Posterior cingulate gyrus (tissue), 11 donors: ENCODE measurements around the gene CCDC124.

Experiments used
- DNase-seq, 10 donors: peaks; one replicate each; pipeline versions ENCODE4 v3.0.0 to v3.0.0-alpha.2; 2020 to 2021; ENCODE audit warnings: mixed read lengths in 3 of 10
- intact Hi-C: fragments of 100-400 bp; cut with DNase I; formaldehyde crosslinking; loops from one replicate; pipeline ENCODE4 v1.15.1; 2023

CCDC124 gene

DNA sequence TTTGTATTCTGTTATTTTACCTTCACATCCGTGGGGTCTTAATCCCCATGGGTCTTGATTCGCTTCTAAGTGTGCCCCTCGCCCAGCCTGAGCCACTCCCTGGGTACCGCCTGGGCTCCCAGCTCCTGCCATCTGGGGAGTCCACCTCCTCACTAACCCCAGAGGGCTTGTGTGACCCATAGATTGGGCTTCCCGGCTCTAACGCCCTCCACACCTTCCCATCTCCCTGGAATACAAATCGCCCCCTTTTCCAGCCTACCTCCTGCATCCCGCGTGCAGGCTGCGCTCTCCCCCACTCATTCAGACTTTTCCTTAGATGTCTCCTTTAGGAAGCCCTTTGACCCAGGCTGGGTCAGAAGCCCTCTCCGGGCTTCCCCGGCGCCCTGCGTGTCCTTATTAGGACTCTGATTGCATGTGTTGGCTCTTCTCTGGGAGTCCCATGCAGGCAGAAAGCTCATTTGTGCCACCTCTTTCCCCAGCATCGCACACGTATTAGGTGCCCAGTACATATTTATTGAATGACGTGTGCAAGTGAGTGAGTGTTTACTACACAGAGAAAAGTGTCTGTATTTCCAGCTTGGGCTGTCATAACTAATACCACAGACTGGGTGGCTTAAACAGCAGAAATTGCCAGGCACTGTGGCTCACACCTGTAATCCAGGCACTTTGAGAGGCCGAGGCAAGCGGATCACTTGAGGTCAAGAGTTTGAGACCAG is 757 bp downstream of the CCDC124 start:
- DNase-seq, result no peak
- intact Hi-C loops, result loop anchor here (5.0 kb wide), 1 partner anchor 421 kb away; the partner anchor contains the start of gene PGLS

DNA sequence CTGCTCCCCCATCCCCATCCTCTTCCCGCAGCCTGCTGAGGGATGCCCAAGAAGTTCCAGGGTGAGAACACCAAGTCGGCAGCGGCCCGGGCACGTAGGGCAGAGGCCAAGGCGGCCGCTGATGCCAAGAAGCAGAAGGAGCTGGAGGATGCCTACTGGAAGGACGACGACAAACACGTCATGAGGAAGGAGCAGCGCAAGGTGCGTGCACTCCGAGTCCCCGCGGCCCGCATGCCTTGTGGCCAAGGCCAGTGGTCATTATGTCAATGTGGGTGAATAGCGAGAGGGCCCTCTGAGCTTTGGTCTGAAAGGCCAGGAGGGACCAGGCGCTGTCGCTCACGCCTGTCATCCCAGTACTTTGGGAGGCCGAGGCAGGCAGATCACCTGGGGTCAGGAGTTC is 3.6 kb downstream of the CCDC124 start:
- intact Hi-C loops, result loop anchor here (5.0 kb wide), 1 partner anchor 121 kb away; no protein-coding TSS in a partner anchor
- DNase-seq, result peak in 2 of 10 donors; percentile 59 to 84

DNA sequence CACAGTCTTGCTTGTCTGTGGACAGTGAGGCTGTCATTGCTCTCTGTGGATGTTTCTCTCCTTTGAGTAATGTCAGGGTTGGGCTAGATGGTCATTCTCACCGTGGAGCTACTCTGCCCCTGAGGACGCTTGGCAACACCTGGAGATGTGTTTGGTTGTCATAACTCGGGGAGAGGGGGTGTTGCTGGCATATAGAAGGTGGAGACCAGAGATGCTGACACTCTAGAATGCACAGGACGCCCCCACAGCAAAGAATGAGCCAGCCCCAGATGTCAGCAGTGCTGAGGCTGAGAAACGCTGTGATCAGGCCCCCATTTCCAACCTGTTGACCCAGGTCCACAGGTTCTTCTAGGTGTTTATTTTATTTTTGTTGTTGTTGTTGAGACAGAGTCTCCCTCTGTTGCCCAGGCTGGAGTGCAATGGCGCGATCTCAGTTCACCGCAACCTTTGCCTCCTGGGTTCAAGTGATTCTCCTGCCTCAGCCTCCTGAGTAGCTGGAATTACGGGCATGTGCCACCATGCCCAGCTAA is 4.6 kb downstream of the CCDC124 start:
- DNase-seq, result peak in 2 of 10 donors; percentile 37 to 57
- intact Hi-C loops, result loop anchor here (5.0 kb wide), 1 partner anchor 120 kb away; no protein-coding TSS in a partner anchor

DNA sequence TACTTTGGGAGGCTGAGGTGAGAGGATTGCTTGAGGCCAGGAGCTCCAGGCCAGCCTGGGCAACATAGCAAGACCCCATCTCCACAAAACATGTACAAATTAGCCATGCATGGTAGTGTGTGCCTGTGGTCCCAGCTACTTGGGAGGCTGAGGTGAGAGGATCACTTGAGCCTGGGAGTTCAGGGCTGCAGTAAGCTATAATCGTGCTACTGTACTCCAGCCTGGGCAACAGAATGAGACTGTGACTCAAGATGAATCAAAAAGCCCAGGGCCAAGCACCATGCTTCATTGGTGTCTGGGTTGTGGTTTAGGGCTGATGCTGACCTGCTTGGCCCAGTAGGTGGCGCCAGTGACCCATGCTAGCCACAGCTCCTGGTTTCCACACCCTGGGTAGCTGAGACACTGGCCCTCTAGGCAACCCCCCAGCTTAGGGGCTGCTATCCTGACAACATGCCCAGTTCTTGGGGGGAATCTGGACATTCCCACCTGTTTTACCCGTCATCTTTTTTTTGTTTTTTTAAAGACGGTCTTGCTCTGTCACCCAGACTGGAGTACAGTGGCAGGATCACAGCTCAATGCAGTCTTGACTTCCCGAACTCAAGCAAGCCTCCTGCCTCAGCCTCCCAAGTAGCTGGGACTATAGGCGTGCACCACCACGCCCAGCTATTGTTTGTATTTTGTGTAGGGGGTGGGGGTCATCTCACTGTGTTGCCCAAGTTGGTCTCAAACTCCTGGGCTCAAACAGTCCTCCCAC is 5.5 kb downstream of the CCDC124 start:
- peak; percentile 65 to 96 (median 84) for DNase-seq
- intact Hi-C loops, result loop anchor here (1.0 to 5.0 kb wide), 2 partner anchors 58 to 119 kb away; no protein-coding TSS in a partner anchor

DNA sequence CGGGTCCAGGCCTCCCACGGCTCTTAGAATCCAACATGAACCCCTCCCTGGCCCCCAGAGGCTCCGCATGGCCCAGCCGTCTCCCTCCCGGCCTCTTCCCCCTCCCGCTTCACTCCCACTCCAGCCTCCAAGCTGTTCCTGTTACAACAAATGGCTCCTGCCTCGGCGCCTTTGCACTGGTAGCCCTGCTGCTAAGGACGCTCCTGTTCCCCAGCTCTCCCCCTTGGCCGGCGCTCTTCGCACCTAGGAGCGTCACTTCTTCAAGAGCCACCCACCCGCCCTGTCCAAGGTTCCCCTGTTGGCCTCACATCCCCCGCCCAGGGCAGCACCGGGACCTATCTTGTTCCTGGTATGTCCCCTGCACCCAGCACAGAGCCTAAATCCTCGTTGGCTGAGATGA is 9.4 kb downstream of the CCDC124 start:
- intact Hi-C loops, result no loop called here
- DNase-seq, result peak in 3 of 10 donors; percentile 38 to 80 (median 77)

DNA sequence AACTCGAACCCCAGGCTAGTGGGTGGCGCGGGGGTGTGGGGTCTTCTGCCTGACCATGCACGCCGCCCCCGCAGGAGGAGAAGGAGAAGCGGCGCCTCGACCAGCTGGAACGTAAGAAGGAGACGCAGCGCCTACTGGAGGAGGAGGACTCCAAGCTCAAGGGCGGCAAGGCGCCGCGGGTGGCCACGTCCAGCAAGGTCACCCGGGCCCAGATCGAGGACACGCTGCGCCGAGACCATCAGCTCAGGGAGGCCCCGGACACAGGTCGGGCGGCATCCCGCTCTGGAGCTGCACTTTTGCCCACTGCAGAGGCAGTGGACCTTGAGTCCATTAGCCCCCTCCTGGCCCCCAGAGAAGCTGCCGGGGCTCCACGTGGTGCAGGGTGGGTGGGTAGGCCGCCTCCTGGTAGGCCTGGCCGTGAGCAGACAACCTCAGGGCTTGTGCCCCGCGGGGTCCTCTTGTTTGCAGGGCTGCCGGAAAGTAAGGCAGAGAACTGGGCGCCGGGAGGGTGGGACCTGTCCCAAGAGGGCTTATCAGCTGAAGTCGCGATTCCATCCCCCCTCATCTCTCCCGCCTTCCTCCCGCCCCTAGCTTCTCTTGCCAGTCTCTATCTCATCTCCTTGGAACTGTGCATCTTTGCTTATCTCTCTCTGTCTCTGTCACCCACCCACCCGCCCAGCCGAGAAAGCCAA is 9.9 kb downstream of the CCDC124 start:
- peak in 4 of 10 donors; percentile 19 to 86 (median 58) for DNase-seq
- intact Hi-C loops, result no loop called here

DNA sequence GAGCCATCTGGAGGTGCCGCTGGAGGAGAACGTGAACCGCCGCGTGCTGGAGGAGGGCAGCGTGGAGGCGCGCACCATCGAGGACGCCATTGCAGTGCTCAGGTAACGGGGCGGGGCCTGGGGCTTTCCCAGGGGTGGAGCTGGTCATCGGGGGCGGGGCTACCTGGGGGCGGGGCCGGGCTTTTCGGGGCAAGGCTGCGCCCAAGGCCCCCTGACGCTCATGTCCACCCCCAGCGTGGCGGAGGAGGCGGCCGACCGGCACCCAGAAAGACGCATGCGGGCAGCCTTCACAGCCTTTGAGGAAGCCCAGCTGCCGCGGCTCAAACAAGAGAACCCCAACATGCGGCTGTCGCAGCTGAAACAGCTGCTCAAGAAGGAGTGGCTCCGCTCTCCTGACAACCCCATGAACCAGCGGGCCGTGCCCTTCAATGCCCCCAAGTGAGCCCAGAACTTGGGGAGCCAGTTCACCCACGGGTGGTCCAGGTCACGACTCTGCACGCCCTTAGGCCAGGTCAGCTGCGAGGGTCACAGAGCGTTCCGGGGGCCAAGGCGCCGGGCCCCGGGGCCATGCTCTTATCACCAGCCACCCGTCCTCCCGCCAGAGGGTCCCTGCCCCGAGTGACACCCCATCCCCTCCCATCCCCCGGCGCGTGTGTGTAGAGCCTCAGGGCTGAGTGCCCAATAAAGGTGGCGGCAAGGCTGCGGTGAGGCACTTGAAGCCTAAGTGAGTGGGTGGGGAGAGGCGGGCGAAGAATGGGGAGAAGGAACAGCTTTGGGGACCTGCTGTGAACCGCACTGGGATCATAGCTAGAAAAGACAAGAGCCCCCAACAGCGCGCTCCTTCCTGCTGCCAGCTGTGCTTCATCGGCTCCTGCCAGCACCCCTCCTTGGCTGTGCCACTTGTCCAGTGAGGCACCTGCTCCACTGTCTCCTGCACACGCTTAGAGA is 10.7 kb downstream of the CCDC124 start:
- intact Hi-C loops, result no loop called here
- peak in 6 of 10 donors; percentile 46 to 91 (median 58) for DNase-seq

DNA sequence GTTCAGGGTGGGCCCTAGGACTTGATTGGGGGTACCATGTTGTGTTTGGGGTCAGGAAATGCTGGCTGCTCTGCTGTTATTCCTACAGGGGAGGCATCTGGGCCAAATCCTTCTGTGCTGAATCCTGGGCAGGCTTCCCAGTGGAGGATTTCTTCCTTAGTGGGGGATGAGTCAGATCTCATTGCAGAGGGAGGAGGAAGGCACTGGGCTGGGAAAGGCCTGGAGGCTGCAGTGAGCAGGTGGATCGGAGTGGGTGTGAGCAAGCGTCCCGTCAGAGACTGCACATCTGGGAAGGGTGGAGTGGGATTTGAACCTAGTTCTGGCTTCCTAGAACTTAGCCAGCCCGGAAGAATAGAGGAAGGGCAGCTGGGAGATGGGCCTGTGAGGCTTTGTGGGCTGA is 11.5 kb downstream of the CCDC124 start:
- DNase-seq, result peak in 6 of 10 donors; percentile 40 to 92 (median 60)
- intact Hi-C loops, result no loop called here

DNA sequence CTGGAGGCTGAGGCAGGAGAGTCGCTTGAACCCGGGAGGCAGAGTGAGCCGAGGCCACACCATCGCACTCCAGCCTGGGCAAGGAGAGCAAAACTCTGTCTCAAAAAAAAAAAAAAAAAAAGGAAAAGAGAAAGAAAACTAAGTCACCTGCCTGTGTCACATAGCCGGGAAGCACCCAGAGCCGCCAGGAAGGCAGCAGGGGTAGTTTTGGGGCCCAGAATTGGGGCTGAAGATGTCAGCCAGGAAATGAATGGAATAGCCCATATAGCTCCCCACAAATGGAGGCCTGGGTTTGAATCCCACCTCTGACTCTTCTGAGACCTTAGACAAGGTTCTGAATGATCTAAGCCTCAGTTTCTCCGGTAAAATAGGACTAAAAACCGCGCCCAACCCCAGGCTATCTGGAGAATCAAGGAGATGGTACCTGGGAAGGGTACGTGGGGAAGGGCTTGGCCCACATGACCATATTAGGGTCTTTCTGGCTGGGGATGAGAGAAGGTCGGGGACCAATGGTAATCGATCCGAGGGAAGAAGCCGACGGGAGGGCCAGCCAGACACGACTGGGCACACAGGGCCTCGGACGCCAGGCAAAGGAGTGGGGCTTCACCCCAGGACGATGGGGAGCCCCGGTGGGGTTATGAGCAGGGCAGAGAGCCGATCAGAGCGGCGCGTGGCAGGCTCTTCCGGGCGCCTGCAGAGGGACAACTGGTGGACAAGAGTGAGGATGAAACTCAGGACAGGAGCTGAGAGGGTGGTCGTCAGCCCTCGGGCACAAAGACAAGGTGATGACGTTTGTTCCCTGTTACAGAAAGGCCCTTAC is 14.4 kb downstream of the CCDC124 start:
- intact Hi-C loops, result loop anchor here (2.0 kb wide), 1 partner anchor 50 kb away; no protein-coding TSS in a partner anchor
- DNase-seq, result no peak

DNA sequence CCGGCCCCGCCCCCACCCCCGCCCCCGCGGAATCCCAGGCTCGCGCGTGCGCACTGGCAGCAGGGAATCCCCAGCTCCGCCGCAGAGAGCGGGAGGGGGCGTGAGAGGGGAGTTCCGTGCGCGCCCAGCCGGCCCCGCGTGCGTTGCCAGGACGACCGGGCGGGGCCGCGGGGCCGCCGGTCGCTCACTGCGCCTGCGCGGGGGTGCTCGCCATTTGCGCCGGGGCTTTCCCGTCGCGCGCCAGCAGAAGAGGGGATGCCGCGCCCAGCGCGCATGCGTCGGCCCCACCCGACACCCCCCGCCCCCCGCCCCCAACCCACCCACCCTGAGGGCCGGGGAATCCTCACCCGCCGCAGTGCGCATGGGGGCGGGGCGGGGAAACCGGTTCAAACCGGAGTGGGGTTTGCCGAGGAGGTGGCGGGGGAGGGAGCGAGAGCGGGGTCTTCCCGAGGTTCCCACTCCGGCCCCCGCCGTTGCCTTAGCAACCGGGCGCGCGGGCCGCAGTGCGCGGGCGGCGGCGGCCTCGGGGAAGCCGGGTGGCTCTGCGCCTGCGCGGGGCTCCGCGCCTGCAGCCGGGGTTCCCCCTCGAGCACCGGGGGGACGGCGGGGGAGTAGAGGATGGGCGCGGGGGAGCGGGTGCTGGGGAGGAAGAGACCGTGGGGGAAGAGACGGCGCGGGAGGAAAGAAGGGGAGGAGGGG is 15.1 kb downstream of the CCDC124 start:
- intact Hi-C loops, result loop anchor here (2.0 kb wide), 1 partner anchor 49 kb away; no protein-coding TSS in a partner anchor
- peak; percentile 77 to 98 (median 86) for DNase-seq

DNA sequence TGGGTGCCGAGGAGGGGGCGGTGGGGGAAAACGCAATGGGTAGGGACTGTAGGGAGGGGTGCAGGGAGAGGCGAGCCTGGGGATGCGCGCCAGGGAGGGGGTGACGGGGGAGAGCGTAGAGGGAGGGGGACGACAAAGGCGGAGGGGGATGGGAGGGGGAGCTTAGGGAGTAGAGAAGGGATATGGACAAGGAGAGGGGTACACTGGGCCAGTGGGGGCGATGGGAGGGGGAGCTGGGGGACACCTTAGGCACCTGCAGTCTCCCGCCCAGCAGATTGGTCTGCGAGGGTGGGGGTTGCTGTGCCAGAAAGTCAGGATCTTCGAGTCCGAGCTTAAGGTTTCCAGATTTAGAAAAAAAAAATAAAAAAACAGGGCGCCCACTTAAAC is 15.7 kb downstream of the CCDC124 start:
- intact Hi-C loops, result no loop called here
- DNase-seq, result peak in 1 of 10 donors; percentile 76

DNA sequence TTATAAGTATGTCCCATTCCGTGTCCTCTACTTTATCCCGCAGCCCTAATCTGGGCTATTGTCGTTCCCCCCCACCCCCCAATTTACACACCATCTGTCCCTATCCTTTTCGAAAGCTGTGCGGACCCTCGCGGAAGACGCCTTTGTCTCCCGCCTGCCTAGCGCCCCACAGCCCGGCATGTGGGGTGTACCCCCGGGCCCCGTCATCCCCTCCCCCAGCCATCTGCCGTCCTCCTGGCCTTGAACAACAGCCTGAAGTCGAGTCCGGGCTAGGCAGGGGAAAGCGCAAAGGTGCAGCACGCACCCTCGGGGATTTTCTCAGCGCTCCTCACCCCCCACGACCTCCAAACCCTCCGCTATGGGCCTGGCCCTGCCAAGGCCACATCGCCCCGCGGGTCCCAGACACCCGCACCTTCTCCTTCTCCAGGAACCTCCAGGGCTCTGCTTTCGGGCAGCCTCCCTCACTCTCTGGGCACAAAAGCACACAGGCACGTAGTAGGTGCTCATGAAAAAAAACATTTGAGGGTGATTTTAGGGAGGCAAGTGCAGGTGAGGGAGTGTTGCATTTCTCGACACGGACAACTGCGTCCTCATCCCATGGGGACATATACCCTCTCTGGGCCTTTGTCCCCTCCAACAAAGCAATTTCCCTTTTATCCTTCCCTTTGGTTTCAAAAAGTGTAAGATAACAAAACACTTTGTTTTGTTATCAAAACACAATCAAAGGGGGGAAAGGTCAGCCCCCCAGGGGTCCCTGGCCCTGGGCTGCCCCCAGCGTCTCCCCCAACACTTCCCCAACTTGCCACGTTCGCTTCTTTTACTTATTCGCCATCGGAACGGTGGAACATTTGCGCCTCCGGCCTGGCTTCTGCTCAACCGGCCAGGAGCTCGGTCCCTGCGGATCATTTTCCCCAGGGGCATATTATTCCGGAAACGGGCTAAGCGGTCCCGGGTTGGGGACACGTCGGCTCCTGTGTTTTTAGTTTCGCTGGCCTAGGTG is 16.4 kb downstream of the CCDC124 start:
- intact Hi-C loops, result no loop called here
- DNase-seq, result no peak

DNA sequence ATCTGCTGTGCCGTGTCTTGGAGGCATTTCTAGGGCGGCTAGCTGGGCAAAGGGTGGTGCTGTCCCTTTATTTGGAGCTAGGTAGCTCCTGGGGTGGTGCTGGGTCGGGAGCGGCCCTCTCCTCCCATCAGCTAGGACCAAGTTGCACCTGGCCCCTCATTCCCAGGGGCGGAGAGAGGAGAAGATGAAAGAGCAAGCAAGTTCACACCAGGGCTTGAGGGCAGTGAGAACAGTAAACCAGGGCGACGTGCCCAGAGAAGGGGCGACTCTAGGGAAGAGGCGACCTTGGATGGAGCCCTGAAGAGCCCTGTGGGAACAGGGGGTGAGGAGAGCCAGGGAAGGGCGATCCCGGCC is 17.1 kb downstream of the CCDC124 start:
- intact Hi-C loops, result no loop called here
- DNase-seq, result no peak

DNA sequence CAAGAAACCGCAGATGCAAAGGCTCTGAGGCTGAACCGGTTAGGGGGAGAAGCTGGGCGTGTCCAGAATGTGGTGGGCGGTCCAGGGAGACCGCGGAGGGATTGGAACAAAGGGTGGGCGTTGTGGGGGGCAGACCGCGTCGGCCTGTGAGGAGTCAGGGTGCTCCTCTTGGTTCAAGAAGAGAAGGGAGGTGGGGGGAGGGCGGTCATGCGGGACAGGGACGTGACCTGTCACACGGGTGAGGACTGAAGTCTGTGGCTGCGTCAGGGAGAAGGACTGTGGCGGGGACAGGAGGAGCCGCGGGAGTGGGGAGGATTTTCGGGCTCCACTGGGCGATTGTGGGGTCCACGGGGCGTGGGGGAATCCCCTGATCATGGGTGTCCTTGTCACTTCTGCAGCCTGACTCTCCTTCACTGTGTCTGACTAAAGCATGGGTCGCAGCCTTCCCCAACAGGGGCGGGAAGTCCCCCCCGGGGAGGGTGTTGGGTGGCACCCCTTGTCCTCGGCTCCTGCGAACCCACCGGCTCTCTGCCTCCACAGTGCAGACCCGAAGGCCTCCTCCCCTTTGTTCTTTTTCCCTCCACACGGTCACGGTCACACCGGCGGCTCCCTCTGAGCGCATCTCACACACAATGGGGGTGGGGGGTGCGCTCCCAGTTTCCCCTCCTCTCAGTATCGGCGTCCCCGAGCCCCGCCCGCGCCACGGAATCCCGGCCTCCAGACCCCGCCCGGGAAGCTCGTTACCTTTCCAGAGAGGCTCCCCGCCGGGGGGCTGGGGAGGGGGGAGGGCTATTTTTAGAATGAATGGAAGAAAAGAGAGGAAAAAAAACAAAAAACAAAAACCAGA is 17.7 kb downstream of the CCDC124 start:
- intact Hi-C loops, result no loop called here
- peak in 4 of 10 donors; percentile 31 to 84 (median 80) for DNase-seq

DNA sequence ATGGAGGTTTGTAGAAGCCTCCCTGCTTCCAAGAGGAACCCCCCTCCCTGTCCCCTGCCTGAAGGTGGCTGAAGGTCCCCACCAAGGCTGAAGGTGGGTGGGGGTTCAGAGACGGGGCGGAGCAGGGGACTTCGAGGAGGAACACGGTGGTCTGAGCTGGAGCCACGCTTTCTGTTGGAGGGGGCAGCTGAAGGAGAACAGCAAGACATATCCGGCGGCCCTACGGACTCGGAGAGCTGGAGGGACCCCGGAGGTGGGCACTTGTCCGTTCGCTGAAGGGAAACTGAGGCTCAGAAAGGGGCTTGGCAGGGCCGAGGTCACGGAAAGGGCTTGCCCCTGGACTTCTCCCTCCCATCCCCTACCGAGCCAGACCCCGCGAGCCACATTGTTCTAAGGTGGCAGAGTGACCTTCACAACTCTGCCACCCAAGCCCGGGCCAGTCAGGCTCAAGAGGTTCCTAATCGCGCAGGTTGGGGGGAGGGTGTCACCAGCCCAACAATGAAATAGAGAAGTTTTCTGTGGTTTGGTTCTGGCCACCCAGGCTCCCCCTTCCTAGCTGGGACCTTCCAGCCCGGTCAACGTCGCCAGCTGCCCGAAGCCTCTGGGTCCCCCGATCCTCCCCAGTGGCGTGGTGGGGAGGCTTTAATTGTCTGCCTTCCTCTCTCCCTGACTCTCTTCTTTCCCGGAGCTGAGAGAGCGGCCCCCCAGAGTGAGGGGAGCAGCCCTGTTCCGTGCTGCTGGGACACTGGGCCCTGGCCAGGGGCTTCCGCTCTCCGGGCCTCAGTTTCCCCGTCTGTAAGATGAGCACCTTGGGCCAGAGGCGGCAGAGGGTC is 18.6 kb downstream of the CCDC124 start:
- intact Hi-C loops, result no loop called here
- no peak for DNase-seq
